D721Med (cell line): Measurements from ENCODE around the gene KIF19.

Experiments used
- DNase-seq: peaks from one replicate; pipeline ENCODE4 v3.0.0; 2011; ENCODE audit warnings: low spot score; ENCODE audit not compliant: insufficient read length
- FAIRE-seq: peaks from 2 replicates; lab custom pipeline; 2011; peaks lifted over from hg19 to GRCh38; lab: Jason Lieb, UNC
- CTCF ChIP-seq: IDR thresholded peaks from 2 replicates; pipeline ENCODE4 v1.5.1; 2012; ENCODE audit warnings: mild to moderate bottlenecking, control low read depth; ENCODE audit not compliant: insufficient read depth; ENCODE audit errors: missing control alignments

Gene KIF19

GRCh38 chr17:74387365-74388218 lies 61.6 kb downstream of the KIF19 start:
- FAIRE-seq (no peak), DNase-seq (no peak)
- no peak for TF ChIP-seq CTCF

GRCh38 chr17:74389084-74389753 lies 63.2 kb downstream of the KIF19 start:
- no peak for TF ChIP-seq CTCF
- DNase-seq, result no peak
- FAIRE-seq, result no peak

GRCh38 chr17:74389937-74390679 lies 64.1 kb downstream of the KIF19 start:
- DNase-seq (no peak), FAIRE-seq (no peak)
- TF ChIP-seq CTCF, result no peak

GRCh38 chr17:74390680-74391653 lies 64.9 kb downstream of the KIF19 start:
- no peak for DNase-seq
- no peak for TF ChIP-seq CTCF
- no peak for FAIRE-seq

GRCh38 chr17:74391771-74392170 lies 65.7 kb downstream of the KIF19 start:
- FAIRE-seq (no peak), DNase-seq (no peak)
- TF ChIP-seq CTCF, result no peak

GRCh38 chr17:74392848-74393247 lies 66.8 kb downstream of the KIF19 start:
- TF ChIP-seq CTCF, result no peak
- FAIRE-seq (no peak), DNase-seq (no peak)
